Ovary (tissue), 9 donors: ENCODE results near the gene SEMA6B. TPM values are rescaled to one million over a fixed set of nuclear protein-coding genes. Genes with fewer than 3 reads are reported as not detected.
A peak's percentile ranks its signal among the peaks of the same experiment; 100 is the strongest.
"Not testable (repeated sequence)": the region's sequence is repeated elsewhere in the genome, so short reads cannot be mapped to it uniquely, and the experiment has no call there.

Experiments used
- DNase-seq, 5 donors: peaks; one replicate each; pipeline ENCODE4 v3.0.0-alpha.2; 2019 to 2020
- H3K27ac ChIP-seq, 2 donors: fragments of 200-600 bp; one replicate each; pipeline versions ENCODE4 v1.5.1 to v1.8.0; 2019 to 2022
- H3K27me3 ChIP-seq: fragments of 200-600 bp; one replicate; pipeline ENCODE4 v1.8.0; 2022
- H3K36me3 ChIP-seq: fragments of 200-600 bp; sonication (generic); one replicate; pipeline ENCODE4 v1.5.1; 2019
- H3K4me1 ChIP-seq: one replicate; pipeline ENCODE4 v1.8.1; 2013; ENCODE audit warnings: mild to moderate bottlenecking, moderate library complexity; ENCODE audit not compliant: insufficient read depth
- H3K4me3 ChIP-seq: fragments of 200-600 bp; sonication (generic); one replicate; pipeline ENCODE4 v1.5.1; 2017
- H3K9me3 ChIP-seq, 2 donors: fragments of 200-600 bp in 1 of 2; sonication (generic) in 1 of 2; one replicate each; pipeline versions ENCODE4 v1.5.1 to v1.8.1; 2013 to 2019; ENCODE audit warnings: mild to moderate bottlenecking in 1 of 2, moderate library complexity in 1 of 2
- CTCF ChIP-seq, 3 donors: fragments of 450-650 bp in 2 of 3; fragments of 200-600 bp in 1 of 3; IDR thresholded peaks; one replicate each; pipeline versions ENCODE4 v1.5.1 to v1.8.0; 2016 to 2022; ENCODE audit warnings: antibody characterized with exemption in 3 of 3, mild to moderate bottlenecking in 1 of 3
- EP300 ChIP-seq: sonication (generic); formaldehyde crosslinking; IDR thresholded peaks from one replicate; pipeline ENCODE4 v1.6.1; 2017; ENCODE audit warnings: antibody characterized with exemption
- POLR2A ChIP-seq: fragments of 450-650 bp; IDR thresholded peaks from one replicate; pipeline ENCODE4 v1.6.1; 2017; ENCODE audit warnings: antibody characterized with exemption, mild to moderate bottlenecking, moderate library complexity
- WGBS, 3 donors: extraction: QIAGEN DNeasy Blood & Tissue Kit in 1 of 3; methylation state at CpG; one replicate each; pipeline versions ENCODE4 v1.1.5 to v1.1.7; 2013 to 2017; 5-methylcytosine and 5-hydroxymethylcytosine counted together
- intact Hi-C, 4 donors: fragments of 100-400 bp; cut with DNase I; formaldehyde crosslinking; loops; one replicate each; pipeline versions ENCODE4 v1.11.0 to v1.15.1; 2022 to 2023
- polyA plus RNA-seq, 2 donors: library from polyadenylated mRNA; stranded (reverse); fragments of 200-250 nt in 1 of 2; fragments of 350-450 nt in 1 of 2; fragmentation: Illumina TruSeq in 1 of 2; extraction: RNeasy Lipid Tissue Mini Kit (QIAGEN cat#74804) in 1 of 2; gene quantifications; one replicate each; pipeline ENCODE4 v1.2.3, GENCODE V29; 2013 to 2014
- total RNA-seq, 7 donors: library from RNA; depleted of rRNA in 2 of 7; stranded (reverse); fragments of >200 nt in 2 of 7; fragmentation: NEBNext Ultra II Directional in 3 of 7; extraction: Animal tissue kit (Norgen Biotek cat#: 25700) in 3 of 7; gene quantifications; one replicate each; pipeline versions ENCODE4 v1.1.0 to v1.2.4, GENCODE V29; 2016 to 2023
- donor health status: DM: no; HTN: no; CAD: no; lungs with moderate emphysema.
- donor health status: DM: no; HTN: no; CAD: no.
- donor health status: Bipolar disorder and iron deficiency.
- donor health status: DM: yes; HTN: yes; CAD: no.
- donor health status: DM: no; HTN: no; CAD: no.
- donor health status: DM: yes; HTN: yes; CAD: no.

SEMA6B gene
- total and polyA plus RNA-seq, 9 donors: 0.77 to 9.7 (median 5.5) TPM

DNA sequence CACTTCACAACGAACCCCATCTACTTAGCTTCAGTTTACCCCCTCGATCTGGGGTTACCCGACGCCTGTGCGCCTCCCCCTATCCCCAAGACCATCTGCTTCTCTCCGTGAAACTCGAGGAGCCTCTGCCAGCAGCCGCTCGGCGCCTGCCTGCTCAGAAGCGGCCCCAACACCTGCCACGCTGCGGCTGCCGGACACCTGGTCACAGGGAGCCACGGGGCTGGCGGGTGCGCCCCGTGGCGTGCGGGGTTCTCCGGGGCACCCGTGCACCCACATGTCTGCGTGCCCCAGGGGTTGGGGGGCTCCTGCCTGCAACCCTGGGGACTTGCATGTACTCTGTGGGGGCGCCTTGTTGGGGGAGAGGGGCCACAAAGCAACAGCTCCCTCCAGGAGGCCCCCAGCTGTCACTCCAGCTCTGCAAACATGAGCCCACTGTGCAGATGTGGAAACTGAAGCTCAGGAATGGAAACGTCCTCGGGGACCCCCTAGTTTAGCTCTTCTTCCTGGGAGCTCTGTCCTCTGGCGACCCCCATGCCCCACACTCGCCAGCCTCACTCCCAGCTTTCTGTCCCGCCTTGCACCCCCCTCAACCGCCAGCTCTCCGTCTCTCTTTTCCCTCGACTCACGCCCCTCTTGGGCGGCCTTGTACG lies 7.0 kb upstream of the SEMA6B start:
- no peak for DNase-seq
- H3K4me1 ChIP-seq: no peaks in the 10 kb centered on the region
- no peaks in the 10 kb centered on the region for H3K36me3 ChIP-seq
- no peak overlapping the region for H3K27ac ChIP-seq
- H3K27me3 ChIP-seq: no peaks in the 10 kb centered on the region
- intact Hi-C loops: no loop called here
- TF ChIP-seq EP300: no peak
- TF ChIP-seq POLR2A: no peak
- TF ChIP-seq CTCF (IDR thresholded peaks at IDR 0.05): no peak
- H3K9me3 ChIP-seq: no peaks in the 10 kb centered on the region
- WGBS, 3 donors: 75 to 84% (median 80%) methylated on average over 32 to 35 of the region's 35 CpGs
- H3K4me3 ChIP-seq: no peak overlapping the region

GRCh38 chr19:4563562-4563961 lies 4.1 kb upstream of the SEMA6B start:
- H3K36me3 ChIP-seq, H3K9me3 ChIP-seq, H3K27ac ChIP-seq, H3K4me1 ChIP-seq, H3K4me3 ChIP-seq, H3K27me3 ChIP-seq, intact Hi-C loops, DNase-seq: not testable (repeated sequence)
- 74 to 90% (median 84%) methylated on average over 5 of the region's 5 CpGs for WGBS, 3 donors

- H3K4me3 ChIP-seq, H3K36me3 ChIP-seq, H3K27ac ChIP-seq, DNase-seq, H3K9me3 ChIP-seq, H3K27me3 ChIP-seq, intact Hi-C loops, H3K4me1 ChIP-seq: not testable (repeated sequence)
- 87 to 89% (median 88%) methylated on average over 7 of the region's 7 CpGs for WGBS, 3 donors
Measured at GRCh38 chr19:4562085-4562484, 2.6 kb upstream of the SEMA6B start.

DNA sequence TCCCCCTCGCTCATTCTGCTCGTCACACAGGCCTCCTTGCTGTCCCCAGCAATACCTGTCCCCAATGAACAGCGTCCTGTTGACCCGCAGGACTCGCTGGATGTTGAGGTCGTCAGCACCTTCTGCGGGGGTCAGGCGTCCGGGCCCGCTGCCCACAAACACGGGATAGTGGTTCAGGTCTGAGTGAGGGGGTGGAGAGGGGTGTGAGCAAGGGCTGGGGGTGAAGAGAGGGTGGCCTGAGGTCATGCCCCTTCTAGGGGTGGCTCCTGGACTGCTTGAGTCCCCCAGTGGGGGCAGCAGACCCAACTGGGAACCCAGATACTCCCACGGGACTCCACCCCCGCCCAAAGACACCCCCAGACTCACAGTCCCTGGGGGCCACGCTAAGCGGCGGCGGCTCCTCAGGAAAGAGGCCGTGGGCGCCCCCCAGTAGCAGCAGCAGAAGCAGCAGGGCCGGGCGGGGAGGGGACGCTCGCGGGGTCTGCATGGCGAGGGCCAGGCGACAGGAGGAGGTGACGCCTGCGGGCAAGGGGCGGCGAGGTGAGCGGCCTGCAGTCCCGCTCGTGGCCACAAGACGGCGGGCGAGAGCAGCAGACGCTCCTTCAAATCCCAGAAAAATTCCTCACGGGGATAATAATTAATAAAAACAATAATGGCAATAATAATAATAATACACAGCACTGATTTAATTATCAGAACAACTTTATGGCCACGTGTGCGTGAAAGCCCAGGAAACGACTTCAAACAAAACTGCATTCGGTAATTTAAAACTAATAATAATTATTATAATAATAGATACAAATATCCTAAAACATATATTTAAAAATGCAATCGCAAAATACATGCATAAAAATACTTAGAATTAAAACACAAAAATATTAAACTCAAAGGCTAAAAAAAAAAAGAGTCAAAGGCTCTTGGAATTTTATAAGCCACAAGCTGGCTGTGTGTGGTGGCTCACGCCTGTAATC lies 1.2 kb downstream of the SEMA6B start:
- no peaks in the 10 kb centered on the region for H3K4me1 ChIP-seq
- H3K27ac ChIP-seq: no peak overlapping the region
- no peaks in the 10 kb centered on the region for H3K36me3 ChIP-seq
- TF ChIP-seq POLR2A (no peak), EP300 (no peak), CTCF (IDR thresholded peaks at IDR 0.05) (peak; percentile 85 to 97 (median 90))
- 18 to 19% (median 19%) methylated on average over 44 of the region's 44 CpGs for WGBS, 3 donors
- no peaks in the 10 kb centered on the region for H3K9me3 ChIP-seq
- no peaks in the 10 kb centered on the region for H3K27me3 ChIP-seq
- no peak overlapping the region for H3K4me3 ChIP-seq
- DNase-seq: peak in 2 of 5 donors; percentile 66 to 67
- intact Hi-C loops: loop anchor here in 2 of 4 donors (5.0 to 10.0 kb wide), 2 partner anchors 79 to 293 kb away; partner anchors contain the start of gene TNFAIP8L1 (in 1 of the 2)

DNA sequence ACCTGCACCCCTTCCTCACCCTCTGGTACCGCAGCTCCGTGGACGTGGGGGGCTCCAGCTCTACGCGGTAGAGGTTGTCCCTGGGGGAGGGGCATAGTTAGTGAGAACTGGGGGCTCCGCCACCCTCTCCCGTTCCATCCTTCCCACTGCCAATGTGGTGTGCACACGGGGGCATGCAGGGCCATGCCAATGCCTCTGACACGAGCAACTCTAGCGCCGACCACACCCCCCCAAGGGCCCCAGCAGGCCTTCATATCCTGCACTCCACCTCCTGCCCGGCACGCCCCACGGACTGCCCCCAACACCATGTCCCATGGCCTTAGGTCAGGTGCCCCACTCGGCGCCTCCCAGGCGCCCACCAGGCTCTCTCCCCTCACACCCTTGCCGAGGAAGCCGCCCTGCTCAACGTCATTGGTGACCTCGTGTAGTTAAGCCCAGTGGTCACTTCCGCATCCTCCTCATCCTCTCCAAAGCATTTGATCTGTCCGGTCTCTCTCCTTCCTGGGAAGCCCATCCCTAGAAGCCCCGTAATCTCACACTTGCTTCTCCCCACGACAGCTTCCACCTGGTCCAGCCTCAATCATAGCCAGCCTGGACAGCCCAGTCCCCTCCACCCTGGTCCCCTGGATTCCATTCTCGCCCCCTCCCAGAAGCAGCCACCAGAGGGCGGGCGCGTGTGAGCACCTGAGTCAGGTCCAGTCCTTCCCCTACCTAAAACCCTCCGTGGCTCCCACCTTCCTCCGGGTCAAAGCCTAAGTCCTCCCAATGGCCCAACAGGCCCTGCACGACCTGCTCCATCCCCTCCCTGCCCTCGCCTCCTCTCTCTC lies 2.1 kb downstream of the SEMA6B start:
- Histone ChIP-seq H3K27ac (no peak overlapping the region), H3K4me3 (no peak overlapping the region), H3K36me3 (no peaks in the 10 kb centered on the region), H3K27me3 (no peaks in the 10 kb centered on the region), H3K4me1 (no peaks in the 10 kb centered on the region), H3K9me3 (no peaks in the 10 kb centered on the region)
- WGBS, 3 donors: 54 to 71% (median 66%) methylated on average over 33 of the region's 33 CpGs
- intact Hi-C loops: loop anchor here in 2 of 4 donors (5.0 to 10.0 kb wide), 2 partner anchors 80 to 293 kb away; partner anchors contain the start of gene TNFAIP8L1 (in 1 of the 2)
- no peak for TF ChIP-seq EP300
- TF ChIP-seq POLR2A: no peak
- no peak for TF ChIP-seq CTCF (IDR thresholded peaks at IDR 0.05)
- DNase-seq: peak in 1 of 5 donors; percentile 23
